Measurements from ENCODE around the gene STAT1. TPM values are rescaled to one million over a fixed set of nuclear protein-coding genes. Genes with fewer than 3 reads are reported as not detected.

The STAT1 gene
- total RNA-seq, 4 donors from 2014 or later: 23.2 to 67.8 (median 52.2) TPM

DNA sequence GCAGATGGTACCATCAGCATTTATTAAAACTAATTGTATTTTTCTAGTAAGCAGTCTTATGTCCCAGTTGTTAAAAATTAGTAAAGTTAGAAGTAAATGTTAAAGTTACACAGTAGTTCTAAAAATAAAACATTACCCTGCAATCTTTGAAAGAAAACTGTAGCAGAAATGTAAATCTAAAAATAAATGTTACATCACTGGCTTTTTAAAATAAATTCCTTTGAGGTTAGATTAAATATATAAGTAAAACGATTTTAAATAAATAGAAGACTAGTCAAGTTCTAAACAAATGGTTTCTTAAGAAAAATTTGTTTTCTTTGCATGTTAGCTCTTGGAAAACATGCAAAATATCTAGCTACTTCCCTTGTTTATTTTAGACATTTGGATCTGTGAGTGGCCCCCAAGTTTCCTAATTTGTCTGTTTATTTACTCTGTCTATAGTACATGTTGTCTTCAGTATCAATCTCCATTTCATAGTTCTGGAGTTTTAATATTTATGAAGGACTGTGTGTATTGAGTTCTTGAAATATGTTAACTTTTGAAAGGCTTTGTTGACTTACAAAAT is 75.1 kb downstream of the STAT1 start:
- no peaks in the 10 kb centered on the region for H3K9me3 ChIP-seq
- in situ Hi-C loops (cut with MboI; ENCODE audit: low pct_ligation_motif_present in 1 of 4, low pct_unique_long_range_greater_than_20kb in 1 of 4, low sequenced_read_pairs in 3 of 4): no loop called here
- peaks cover 0 to 31% (median 7%) of the 10 kb centered on the region in 4 donors for H3K4me1 ChIP-seq
- H3K4me3 ChIP-seq: no peak overlapping the region
- H3K27ac ChIP-seq: no peak overlapping the region
- no peaks in the 10 kb centered on the region for H3K27me3 ChIP-seq
- TF ChIP-seq POLR2A (IDR thresholded peaks at IDR 0.05) (no peak), EP300 (IDR thresholded peaks at IDR 0.05; ENCODE audit: low read depth) (no peak), POLR2AphosphoS5 (IDR thresholded peaks at IDR 0.05) (no peak)
- TF ChIP-seq, protein P1, sequence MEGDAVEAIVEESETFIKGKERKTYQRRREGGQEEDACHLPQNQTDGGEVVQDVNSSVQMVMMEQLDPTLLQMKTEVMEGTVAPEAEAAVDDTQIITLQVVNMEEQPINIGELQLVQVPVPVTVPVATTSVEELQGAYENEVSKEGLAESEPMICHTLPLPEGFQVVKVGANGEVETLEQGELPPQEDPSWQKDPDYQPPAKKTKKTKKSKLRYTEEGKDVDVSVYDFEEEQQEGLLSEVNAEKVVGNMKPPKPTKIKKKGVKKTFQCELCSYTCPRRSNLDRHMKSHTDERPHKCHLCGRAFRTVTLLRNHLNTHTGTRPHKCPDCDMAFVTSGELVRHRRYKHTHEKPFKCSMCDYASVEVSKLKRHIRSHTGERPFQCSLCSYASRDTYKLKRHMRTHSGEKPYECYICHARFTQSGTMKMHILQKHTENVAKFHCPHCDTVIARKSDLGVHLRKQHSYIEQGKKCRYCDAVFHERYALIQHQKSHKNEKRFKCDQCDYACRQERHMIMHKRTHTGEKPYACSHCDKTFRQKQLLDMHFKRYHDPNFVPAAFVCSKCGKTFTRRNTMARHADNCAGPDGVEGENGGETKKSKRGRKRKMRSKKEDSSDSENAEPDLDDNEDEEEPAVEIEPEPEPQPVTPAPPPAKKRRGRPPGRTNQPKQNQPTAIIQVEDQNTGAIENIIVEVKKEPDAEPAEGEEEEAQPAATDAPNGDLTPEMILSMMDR (IDR thresholded peaks at IDR 0.05): no peak
- WGBS, 2 donors (ENCODE audit: low coverage in 1 of 2): 29 to 46% methylated on average over 1 of the region's 1 CpG
- intact Hi-C loops (cut with DNase I; ENCODE audit: low total_unique reads): no loop called here
- DNase-seq: no peak
- peaks cover 0 to 7% (median 0%) of the 10 kb centered on the region in 4 donors for H3K36me3 ChIP-seq

DNA sequence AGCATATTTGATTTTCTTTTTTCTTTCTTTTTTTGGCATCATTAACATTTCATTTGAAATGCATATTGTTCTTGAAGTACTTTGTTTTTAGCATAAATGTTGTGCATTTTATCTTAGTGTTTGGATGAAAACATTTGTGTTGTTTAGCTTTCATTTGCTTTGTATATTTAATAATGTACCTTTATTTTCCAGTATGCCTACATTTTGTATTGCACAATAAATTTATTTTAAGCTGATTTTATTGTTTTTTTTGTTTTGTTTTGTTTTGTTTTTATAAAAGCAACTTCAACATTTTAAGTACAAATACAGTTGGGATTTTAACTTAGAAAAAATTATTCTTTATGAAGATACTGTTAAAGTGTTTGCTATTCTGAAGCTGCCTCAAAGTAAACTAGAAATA is 78.9 kb downstream of the STAT1 start:
- peaks cover 0 to 21% (median 3%) of the 10 kb centered on the region in 4 donors for H3K4me1 ChIP-seq
- TF ChIP-seq EP300 (IDR thresholded peaks at IDR 0.05; ENCODE audit: low read depth): no peak
- TF ChIP-seq POLR2AphosphoS5 (IDR thresholded peaks at IDR 0.05): no peak
- no peak for TF ChIP-seq POLR2A (IDR thresholded peaks at IDR 0.05)
- TF ChIP-seq, protein P1 (IDR thresholded peaks at IDR 0.05): no peak
- intact Hi-C loops (cut with DNase I; ENCODE audit: low total_unique reads) (no loop called here), in situ Hi-C loops (cut with MboI; ENCODE audit: low pct_ligation_motif_present in 1 of 4, low pct_unique_long_range_greater_than_20kb in 1 of 4, low sequenced_read_pairs in 3 of 4) (no loop called here)
- no peak overlapping the region for H3K4me3 ChIP-seq
- DNase-seq: no peak
- no peaks in the 10 kb centered on the region for H3K9me3 ChIP-seq
- no peak overlapping the region for H3K27ac ChIP-seq
- peaks cover 0 to 17% (median 4%) of the 10 kb centered on the region in 4 donors for H3K36me3 ChIP-seq
- no peaks in the 10 kb centered on the region for H3K27me3 ChIP-seq

DNA sequence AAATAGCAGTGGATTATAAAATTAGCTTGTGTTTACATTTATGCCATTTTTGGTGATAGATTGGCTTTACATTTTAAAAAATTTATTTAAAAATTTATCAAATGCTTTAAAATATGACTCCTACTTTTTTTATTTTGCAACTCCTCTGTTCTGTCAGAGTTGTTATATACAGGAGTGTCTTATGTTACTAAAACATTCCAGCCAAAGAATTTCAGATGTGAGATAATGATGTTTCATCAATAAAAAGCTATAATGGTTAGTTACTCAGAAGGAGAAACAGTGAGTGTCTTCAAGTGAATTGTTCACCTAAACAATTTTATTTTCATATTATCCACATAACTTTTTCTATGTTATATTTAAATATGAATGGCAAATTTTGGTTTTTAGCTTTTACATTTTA is 80.6 kb downstream of the STAT1 start:
- no peak for DNase-seq
- Histone ChIP-seq H3K27me3 (no peaks in the 10 kb centered on the region), H3K9me3 (no peaks in the 10 kb centered on the region), H3K4me3 (no peak overlapping the region), H3K27ac (no peak overlapping the region), H3K4me1 (peaks cover 0 to 4% (median 1%) of the 10 kb centered on the region in 4 donors), H3K36me3 (peaks cover 0 to 26% (median 10%) of the 10 kb centered on the region in 4 donors)
- intact Hi-C loops (cut with DNase I; ENCODE audit: low total_unique reads) (no loop called here), in situ Hi-C loops (cut with MboI; ENCODE audit: low pct_ligation_motif_present in 1 of 4, low pct_unique_long_range_greater_than_20kb in 1 of 4, low sequenced_read_pairs in 3 of 4) (no loop called here)
- TF ChIP-seq, protein P1 (IDR thresholded peaks at IDR 0.05): no peak
- TF ChIP-seq POLR2A (IDR thresholded peaks at IDR 0.05) (no peak), POLR2AphosphoS5 (IDR thresholded peaks at IDR 0.05) (no peak), EP300 (IDR thresholded peaks at IDR 0.05; ENCODE audit: low read depth) (no peak)

DNA sequence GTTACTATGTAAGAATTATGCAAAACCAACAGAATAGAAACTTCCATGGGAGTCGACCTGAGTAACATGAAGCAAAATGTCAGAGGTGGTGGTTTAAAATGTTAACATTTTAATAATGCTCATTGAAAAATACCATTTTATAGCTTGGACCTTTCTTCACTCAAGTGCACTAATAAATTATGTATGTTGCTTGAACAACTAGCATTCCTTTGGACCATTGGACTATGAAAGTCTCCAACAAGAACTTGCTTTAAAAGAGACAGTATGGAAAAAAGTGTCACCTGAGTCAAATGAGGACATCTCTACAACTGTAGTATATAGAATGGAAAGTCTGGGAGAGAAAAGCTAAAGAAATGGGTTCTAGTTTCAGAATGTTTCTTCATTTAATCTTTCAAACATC is 81.5 kb downstream of the STAT1 start:
- Histone ChIP-seq H3K27ac (no peak overlapping the region), H3K27me3 (no peaks in the 10 kb centered on the region), H3K4me1 (peaks cover 0 to 4% (median 0%) of the 10 kb centered on the region in 4 donors), H3K36me3 (peaks cover 0 to 26% (median 10%) of the 10 kb centered on the region in 4 donors), H3K9me3 (no peaks in the 10 kb centered on the region), H3K4me3 (no peak overlapping the region)
- intact Hi-C loops (cut with DNase I; ENCODE audit: low total_unique reads): no loop called here
- WGBS, 2 donors (ENCODE audit: low coverage in 1 of 2): 73 to 76% methylated on average over 1 of the region's 1 CpG
- in situ Hi-C loops (cut with MboI; ENCODE audit: low pct_ligation_motif_present in 1 of 4, low pct_unique_long_range_greater_than_20kb in 1 of 4, low sequenced_read_pairs in 3 of 4): no loop called here
- DNase-seq: no peak
- no peak for TF ChIP-seq EP300 (IDR thresholded peaks at IDR 0.05; ENCODE audit: low read depth)
- no peak for TF ChIP-seq POLR2AphosphoS5 (IDR thresholded peaks at IDR 0.05)
- no peak for TF ChIP-seq POLR2A (IDR thresholded peaks at IDR 0.05)
- TF ChIP-seq, protein P1 (IDR thresholded peaks at IDR 0.05): no peak
